Panc1 (cell line): ENCODE data around the gene TNFRSF14. TPM values are rescaled to one million over a fixed set of nuclear protein-coding genes. Genes with fewer than 3 reads are reported as not detected.

Experiments used
- ATAC-seq: fragments of 200-7000 bp; cut with Tn5 transposase; 2 replicates; pipeline ENCODE4 v1.9.1; 2020; ENCODE audit warnings: mild to moderate bottlenecking, moderate library complexity
- BruUV-seq: library from RNA; stranded (reverse); fragments of 400-500 nt; replicated peaks from 2 replicates; lab custom pipeline; 2021; lab: Mats Ljungman, UMichigan
- CTCF ChIA-PET: fragments of 300-600 bp; sonication (Branson Sonifier 250); formaldehyde crosslinking; loops from one replicate; lab custom pipeline; 2022; ENCODE audit warnings: antibody characterized with exemption; lab: Charles Lee
- POLR2A ChIA-PET: fragments of 300-600 bp; sonication (Branson Sonifier 250); formaldehyde crosslinking; loops from one replicate; lab custom pipeline; 2022; ENCODE audit warnings: antibody characterized with exemption; lab: Charles Lee
- DNase-seq: peaks from one replicate; pipeline ENCODE4 v3.0.0-alpha.2; 2010; ENCODE audit warnings: low read depth, low spot score
- H3K27ac ChIP-seq: 2 replicates; pipeline ENCODE4 v1.5.1; 2011; ENCODE audit warnings: mild to moderate bottlenecking, low read length, inconsistent platforms
- H3K27me3 ChIP-seq: fragments of 200-500 bp; sonication (Bioruptor generic); 2 replicates; pipeline ENCODE4 v1.6.0; 2014; ENCODE audit warnings: low read length, inconsistent platforms; ENCODE audit not compliant: control insufficient read depth, insufficient read depth
- H3K36me3 ChIP-seq: fragments of 200-500 bp; sonication (Bioruptor generic); 2 replicates; pipeline ENCODE4 v1.5.1; 2014; ENCODE audit warnings: inconsistent platforms, mild to moderate bottlenecking, low read length, moderate library complexity; ENCODE audit not compliant: control insufficient read depth, insufficient read depth
- H3K4me1 ChIP-seq: 2 replicates; pipeline ENCODE4 v1.5.1; 2011; ENCODE audit warnings: inconsistent platforms, mild to moderate bottlenecking, low read length, moderate library complexity; ENCODE audit not compliant: control insufficient read depth, insufficient read depth
- H3K4me3 ChIP-seq, 2 experiments: 2 replicates each; pipeline ENCODE4 v1.5.1; 2011 to 2012; ENCODE audit warnings: low read depth in 2 of 2, low read length in 2 of 2, mild to moderate bottlenecking in 2 of 2, inconsistent platforms in 1 of 2, moderate library complexity in 1 of 2
- H3K9me3 ChIP-seq: fragments of 200-500 bp; sonication (Bioruptor generic); 2 replicates; pipeline ENCODE4 v1.5.1; 2014; ENCODE audit warnings: low read depth, mild to moderate bottlenecking, inconsistent platforms, low read length, moderate library complexity; ENCODE audit not compliant: control insufficient read depth, insufficient read depth
- CTCF ChIP-seq: fragments of 450-650 bp; IDR thresholded peaks from 2 replicates; pipeline ENCODE4 v1.5.1; 2017; ENCODE audit warnings: mild to moderate bottlenecking
- POLR2AphosphoS5 ChIP-seq: IDR thresholded peaks from 2 replicates; pipeline ENCODE4 v1.6.1; 2012; ENCODE audit warnings: mild to moderate bottlenecking, low read depth, low read length, moderate library complexity
- REST ChIP-seq, 2 experiments: IDR thresholded peaks; 2 replicates each; pipeline ENCODE4 v1.6.1; 2011 to 2012; ENCODE audit warnings: low read depth in 2 of 2, control low read depth in 1 of 2, low read length in 1 of 2, mild to moderate bottlenecking in 1 of 2, moderate library complexity in 1 of 2; ENCODE audit not compliant: insufficient read depth in 1 of 2
- SIN3A ChIP-seq: IDR thresholded peaks from 2 replicates; pipeline ENCODE4 v1.6.1; 2012; ENCODE audit warnings: low read depth, mild to moderate bottlenecking, low read length, moderate library complexity, borderline replicate concordance; ENCODE audit not compliant: insufficient read depth
- TCF7L2 ChIP-seq: IDR thresholded peaks from 2 replicates; pipeline ENCODE4 v1.6.1; 2011; ENCODE audit warnings: mild to moderate bottlenecking, low read depth, low read length, inconsistent platforms
- in situ Hi-C: cut with HindIII; loops from 2 replicates; pipeline ENCODE4 v1.10.0; 2016; ENCODE audit warnings: low sequenced_read_pairs, low pct_unique_long_range_greater_than_20kb
- intact Hi-C: fragments of 100-400 bp; cut with micrococcal nuclease; formaldehyde crosslinking; loops from one replicate; pipeline ENCODE4 v1.10.0; 2022; ENCODE audit not compliant: unreplicated experiment
- total RNA-seq: library from RNA; stranded (reverse); gene quantifications from one replicate; pipeline ENCODE4 v1.2.1, GENCODE V29; 2021; ENCODE audit not compliant: unreplicated experiment

Gene TNFRSF14
- total RNA-seq, 1 experiment from 2014 or later, result 20.1 TPM

DNA sequence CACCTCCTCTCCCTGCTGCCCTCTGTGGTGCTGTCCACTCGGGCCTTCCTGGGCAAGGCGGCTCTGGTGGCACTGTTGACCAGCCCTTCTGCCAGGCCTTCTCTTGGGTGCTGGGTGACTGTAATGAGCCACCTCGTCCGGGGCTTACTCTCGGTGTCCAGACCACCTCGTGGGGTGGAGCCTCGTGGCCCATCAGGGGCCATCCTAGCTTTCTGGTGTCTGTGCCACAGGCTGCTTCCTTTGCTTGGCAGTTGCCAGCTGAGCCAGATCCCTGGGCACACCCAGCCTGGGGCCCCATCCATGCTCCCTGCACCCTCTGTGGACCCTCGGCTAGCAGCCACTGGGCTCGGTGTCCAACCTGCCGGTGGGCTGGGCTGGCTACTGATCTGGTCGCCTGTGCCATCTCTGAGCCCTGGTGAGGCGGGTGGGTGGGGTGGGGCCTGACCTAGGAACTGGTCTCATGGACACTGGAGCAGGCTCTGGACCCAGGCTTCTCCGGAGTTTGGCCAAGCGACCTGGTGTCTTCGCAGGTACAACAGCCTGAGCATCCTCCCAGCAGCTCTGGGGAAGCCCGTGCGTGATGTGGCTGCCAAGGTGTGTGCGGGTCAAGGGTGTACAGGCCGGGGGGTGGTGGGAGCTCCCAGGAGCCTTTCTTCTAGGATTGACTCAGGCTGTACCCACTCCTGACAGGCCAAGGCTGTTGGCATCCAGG lies 31.8 kb downstream of the TNFRSF14 start:
- BruUV-seq, result no TSS peak

More for the DNA sequence above, 31.8 kb downstream of the TNFRSF14 start:
- no peaks in the 10 kb centered on the region for H3K9me3 ChIP-seq
- ChIA-PET POLR2A (no interaction called here), CTCF (no interaction called here)
- in situ Hi-C loops (no loop called here), intact Hi-C loops (no loop called here)
- TF ChIP-seq POLR2AphosphoS5, result no peak
- no peak for TF ChIP-seq TCF7L2
- no peak for TF ChIP-seq REST (IDR thresholded peaks at IDR 0.05; ENCODE audit: insufficient read depth in 1 of 2, low read depth in 2 of 2, low read length in 1 of 2)
- TF ChIP-seq CTCF, result no peak
- no peak for TF ChIP-seq SIN3A
- H3K27ac ChIP-seq, result no peak overlapping the region
- no peak overlapping the region for H3K4me3 ChIP-seq
- no peaks in the 10 kb centered on the region; the same call in 1 of the 2 replicates for H3K36me3 ChIP-seq
- H3K27me3 ChIP-seq, result no peaks in the 10 kb centered on the region
- peaks cover 15% of the 10 kb centered on the region for H3K4me1 ChIP-seq
- DNase-seq (no peak), ATAC-seq (no peak)
